ENCODE data around the gene LAMA1.

LAMA1 gene

DNA sequence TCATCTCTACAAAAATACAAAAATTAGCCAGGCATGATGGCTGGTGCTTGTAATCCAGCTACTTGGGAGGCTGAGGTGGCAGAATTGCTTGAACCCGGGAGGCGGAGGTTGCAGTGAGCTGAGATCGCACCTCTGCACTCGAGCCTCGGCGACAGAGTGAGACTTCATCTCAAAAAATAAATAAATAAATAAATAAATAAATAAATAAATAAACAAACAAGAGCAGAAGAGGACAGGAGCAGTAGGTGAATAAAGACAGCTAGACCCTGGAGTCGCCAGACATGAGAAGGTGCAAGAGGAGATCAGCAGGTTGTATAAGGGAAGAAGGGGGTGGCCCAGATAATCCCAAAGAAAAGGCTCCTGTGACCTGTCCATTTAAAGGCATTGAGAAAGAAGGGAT, 12.3 kb downstream of the LAMA1 start:
- no peak for DNase-seq (ENCODE audit: low spot score)

GRCh38 chr18:7104649-7105048, 12.9 kb downstream of the LAMA1 start:
- DNase-seq (ENCODE audit: low spot score): no peak

DNA sequence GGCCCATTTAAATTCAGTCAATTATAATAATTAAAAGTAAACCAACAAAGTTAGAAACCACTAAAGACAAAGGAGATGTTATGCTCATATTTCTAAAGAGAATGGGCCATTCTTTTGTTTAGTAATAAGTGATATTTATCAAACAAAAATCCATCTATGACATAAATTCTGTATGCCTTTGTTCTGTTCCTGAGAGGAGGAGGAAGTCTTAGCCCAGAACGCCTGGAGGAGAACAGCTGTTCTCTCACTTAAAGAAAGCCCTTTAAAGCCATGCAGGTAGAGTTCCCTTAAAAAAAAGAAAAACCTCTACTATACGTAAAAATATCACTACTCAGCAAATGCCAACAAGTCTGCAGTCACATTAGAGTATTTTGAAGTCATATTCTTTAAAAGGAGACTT, 15.5 kb downstream of the LAMA1 start:
- no peak for DNase-seq (ENCODE audit: low spot score)

- no peak for DNase-seq (ENCODE audit: low spot score)
These were observed 20.8 kb downstream of the LAMA1 start for GRCh38 chr18:7096838-7097237.

DNA sequence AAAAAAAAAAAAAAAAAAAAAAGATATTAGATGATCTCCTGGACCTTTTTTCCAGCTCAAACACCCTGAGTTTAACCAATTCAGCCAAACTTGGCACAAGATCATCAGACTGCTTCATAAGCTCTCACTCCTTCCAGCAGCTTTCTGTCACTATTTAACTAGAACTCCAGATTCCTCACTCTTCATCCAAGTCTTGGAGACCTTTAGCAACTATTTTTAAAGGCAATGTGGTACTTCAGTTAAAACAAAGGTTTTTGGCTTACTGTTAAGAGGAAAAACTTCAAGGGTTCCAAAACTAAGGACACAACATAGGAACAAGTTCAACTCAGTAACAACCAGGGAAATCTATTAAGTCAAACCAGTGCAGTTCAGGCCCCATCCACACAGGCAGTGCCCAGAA, 23.2 kb downstream of the LAMA1 start:
- DNase-seq (ENCODE audit: low spot score): no peak

DNA sequence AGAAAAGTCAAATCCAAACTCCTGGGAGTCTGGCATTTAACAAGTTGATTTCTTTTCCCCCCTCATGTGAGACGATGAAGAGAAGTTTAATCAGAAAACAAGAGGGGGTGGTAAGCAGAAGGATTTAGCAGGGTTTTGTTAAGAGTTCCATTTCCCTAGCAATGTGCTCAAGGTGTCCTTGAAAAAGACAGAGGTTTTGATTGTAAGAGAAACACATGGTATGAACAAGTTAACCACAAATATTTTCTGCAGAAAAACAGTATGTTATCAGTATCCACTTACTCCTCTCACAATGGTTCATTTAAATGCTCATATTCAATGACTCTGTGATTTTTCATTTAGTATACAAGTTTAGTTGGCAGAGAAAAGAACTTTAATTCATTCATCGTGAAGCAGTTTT, 26.8 kb downstream of the LAMA1 start:
- no peak for DNase-seq (ENCODE audit: low spot score)

DNA sequence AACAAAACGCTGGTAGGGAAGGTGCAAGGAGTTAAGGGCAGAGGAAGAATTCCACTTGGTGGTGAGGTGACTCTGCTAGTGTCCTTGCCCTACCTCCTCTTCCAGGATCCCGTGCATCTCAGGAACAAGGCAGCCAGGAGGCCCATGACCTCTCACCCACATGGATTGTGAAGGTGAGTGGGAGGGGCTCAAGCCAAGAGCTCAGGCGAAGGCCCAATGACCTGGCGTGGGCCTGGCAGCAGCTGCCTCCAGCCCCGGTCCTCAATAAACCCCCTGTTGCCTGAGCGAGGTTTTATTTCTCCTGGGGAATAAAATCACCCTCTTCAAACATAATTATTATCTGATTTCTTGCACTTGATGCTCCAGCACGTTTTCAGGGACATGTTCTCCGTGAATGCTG, 28.2 kb downstream of the LAMA1 start:
- DNase-seq (ENCODE audit: low spot score): no peak

DNA sequence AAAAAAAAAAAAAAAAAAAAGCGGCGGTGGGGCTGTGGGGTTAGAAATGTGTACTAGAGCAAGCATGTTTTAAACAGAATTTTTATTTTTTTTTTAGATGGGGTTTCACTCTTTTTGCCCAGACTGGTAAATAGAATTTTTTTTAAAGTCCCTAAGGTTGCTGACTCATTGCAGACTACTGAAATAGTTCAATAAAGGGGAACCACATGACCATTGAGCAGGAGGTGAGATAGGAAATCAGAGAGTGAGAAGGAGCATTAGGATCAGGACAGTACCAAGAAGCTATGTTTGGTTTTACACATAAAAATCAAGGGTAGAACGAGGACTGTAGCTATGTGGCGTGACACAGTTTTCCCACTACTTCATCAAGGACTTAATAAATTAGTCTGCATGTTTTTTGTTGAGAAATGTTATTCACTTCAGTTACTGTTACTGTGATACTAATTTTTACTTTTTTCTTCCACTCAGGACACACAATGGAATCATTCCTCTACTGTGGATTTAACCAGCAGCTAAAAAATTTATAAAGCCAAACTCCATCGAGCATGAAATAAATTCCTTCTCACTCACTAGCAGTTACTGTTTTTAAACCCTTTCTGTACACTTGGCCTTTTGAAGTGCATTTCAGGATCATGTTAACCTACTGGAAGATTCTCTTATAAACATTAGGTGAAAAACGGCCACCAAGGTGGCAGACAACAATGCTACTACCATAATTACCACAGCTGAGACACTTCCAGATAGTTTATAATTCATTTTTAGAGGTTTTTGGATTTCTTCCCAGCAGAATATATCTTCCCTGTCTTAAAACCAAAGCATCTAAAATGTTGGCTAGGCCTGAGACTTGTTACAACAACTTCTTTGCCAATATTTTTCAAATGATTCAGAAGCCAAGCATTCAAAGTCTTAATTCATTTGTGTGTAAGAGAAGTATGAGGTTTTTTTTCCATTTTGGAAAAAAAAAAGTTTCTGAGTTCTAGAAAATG, 33.2 kb downstream of the LAMA1 start:
- DNase-seq (ENCODE audit: low spot score): no peak

DNA sequence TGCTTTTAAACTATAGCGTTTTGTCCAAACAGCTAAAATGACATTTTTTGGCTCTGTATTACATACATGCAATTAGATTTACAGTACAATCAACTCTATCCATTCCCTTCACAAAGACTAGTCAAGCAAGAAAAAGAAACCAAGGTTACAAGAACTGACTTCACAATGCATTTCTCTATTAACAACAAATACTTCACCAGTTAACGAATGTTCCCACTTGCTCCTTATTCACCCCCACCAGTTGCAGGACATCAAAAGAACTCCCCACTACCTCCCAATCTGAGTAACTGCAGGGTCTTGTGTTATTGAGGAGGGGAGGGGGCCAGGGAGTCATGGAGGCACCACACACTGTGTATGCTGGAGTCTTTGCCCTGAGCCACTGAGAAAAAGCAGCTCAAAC, 34.9 kb downstream of the LAMA1 start:
- no peak for DNase-seq (ENCODE audit: low spot score)

GRCh38 chr18:7079231-7079630, 38.4 kb downstream of the LAMA1 start:
- no peak for DNase-seq (ENCODE audit: low spot score)

- DNase-seq (ENCODE audit: low spot score): no peak
These were observed 45.0 kb downstream of the LAMA1 start for GRCh38 chr18:7072593-7072992.

DNA sequence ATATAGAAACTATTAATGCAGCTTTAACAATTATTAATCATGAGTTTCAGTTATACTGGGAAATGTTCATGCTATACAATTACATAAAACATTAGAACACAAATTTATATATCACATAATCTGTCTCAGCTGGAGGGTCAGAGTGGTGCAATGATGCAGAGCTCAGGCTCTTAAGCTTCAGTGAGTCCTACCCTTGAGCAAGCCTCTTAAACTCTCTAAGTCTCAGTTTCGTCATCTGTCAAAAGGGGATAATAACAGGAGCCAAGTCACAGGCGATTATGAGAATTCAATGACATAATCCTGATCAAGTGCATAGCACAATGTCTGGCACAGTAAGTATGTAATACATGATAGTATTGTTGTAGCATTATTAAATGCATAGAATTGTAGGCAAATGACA, 46.0 kb downstream of the LAMA1 start:
- no peak for DNase-seq (ENCODE audit: low spot score)

GRCh38 chr18:7070466-7070865, 47.1 kb downstream of the LAMA1 start:
- no peak for DNase-seq (ENCODE audit: low spot score)

DNA sequence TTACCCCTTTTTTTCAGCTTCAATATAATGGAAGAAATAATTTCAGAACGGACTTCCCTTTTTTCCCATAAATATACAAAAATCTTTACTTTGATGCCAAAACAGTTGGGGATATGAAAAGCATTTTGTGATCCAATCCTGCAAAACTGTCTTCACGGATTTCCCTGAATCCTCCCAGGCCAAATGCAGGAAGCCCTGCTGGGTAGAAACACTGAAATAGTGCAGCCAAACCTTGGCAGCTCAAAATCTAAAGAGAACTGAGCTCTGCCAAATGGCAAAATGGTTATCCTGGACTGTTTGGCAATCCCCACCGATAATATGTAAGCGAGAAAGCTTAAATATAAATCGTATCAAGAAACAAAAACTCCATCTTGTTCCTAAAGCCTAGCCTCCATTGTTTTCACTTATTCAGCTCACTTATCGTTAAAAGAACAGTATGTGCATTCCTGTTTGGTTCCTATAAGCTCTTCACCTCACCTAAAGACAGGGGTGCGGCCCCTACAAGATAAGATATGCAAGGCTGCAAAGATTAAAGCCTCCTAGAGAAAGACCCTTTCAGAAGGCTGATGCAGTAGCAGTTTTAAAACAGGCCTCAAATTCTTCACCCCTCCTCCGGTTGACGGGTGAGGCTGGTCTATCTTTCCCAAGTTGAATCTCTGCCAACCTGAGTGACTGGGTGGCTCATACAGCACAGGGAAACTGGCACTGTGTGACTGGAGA, 48.6 kb downstream of the LAMA1 start:
- no peak for DNase-seq (ENCODE audit: low spot score)

- DNase-seq (ENCODE audit: low spot score): no peak
These were observed 50.5 kb downstream of the LAMA1 start for GRCh38 chr18:7066965-7067555.

DNA sequence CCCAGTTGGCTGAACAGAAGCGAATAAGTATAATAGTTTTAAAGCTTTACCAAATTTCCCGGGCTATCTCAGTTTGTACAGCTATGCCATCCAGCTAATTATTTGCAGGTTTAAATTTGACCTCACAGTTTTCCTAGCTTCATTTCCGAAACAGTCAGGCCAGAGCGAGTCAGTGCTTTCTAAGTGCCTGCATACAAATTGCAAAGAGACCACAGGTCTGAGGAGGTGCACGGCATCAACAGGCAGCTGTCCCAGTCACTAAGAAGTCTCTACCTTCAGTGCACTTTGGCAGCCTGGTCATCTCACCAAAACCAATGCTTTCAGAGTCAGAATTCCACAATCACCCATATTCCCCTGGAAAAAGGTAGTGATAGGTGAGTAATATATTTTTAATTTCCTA, 51.9 kb downstream of the LAMA1 start:
- DNase-seq (ENCODE audit: low spot score): no peak

GRCh38 chr18:7064346-7064745, 53.3 kb downstream of the LAMA1 start:
- DNase-seq (ENCODE audit: low spot score): no peak

DNA sequence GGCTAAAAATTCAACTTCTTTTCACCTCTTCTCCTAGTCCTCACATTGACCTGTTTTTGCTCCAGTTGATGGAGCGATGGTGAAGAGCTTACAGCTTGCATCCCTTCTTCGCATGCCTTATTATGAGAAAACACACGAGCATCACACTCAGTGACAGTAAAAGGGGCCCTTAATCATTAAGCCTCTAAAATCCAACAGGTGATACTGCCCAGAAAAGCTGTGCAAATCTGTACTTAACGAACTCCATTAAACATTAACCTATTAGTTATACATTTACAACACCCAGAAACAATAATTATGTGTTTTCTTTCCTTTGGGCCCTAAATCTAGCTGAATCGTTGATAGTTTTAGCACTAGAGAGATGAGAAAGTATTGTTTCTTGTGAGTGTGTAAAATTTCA, 54.8 kb downstream of the LAMA1 start:
- no peak for DNase-seq (ENCODE audit: low spot score)

DNA sequence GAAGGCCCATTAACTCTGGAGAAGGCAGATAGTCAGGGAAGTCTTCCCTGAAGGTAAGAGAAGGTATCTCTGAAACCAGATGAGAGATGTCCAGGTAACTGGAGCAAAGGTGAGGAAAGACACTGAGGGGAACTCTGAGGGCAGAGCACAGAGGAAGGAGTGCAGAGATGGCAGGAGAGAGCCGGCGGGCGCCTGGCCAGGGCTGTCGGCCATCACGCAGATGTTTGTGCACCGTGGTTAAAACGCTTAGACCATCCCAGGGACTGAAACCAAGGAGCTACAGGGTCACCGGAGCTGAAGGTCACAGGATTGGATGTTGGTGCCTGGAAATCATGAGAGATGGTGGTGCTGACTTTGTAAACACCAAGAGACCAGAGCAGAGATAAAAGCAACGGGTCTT, 55.4 kb downstream of the LAMA1 start:
- DNase-seq (ENCODE audit: low spot score): no peak

GRCh38 chr18:7059276-7059675, 58.3 kb downstream of the LAMA1 start:
- DNase-seq (ENCODE audit: low spot score): no peak

DNA sequence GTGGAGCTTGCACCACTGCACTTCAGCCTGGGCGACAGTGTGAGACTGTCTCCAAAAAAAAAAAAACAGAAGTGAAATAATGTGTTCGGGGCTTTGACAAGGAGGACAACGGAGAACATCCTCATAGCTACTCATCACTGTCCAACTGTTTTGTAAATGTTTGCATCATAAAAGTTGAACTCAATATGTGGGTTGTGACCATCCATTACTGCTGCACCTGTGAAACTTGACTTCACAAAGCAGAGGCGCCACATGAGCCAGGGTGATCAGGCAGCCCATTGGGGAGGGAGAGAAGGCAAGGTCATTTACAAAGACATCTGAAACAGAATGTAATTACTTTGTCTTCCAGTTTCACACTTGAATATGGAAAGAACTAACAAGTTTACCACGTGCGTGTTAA, 61.6 kb downstream of the LAMA1 start:
- DNase-seq (ENCODE audit: low spot score): no peak

GRCh38 chr18:7049951-7050350, 67.6 kb downstream of the LAMA1 start:
- DNase-seq (ENCODE audit: low spot score): no peak

GRCh38 chr18:7048081-7048480, 69.5 kb downstream of the LAMA1 start:
- no peak for DNase-seq (ENCODE audit: low spot score)

All from CD4-positive, alpha-beta T cell treated with Interleukin-6 at 100 ng/mL for 8 hours (primary cell).